CD4-positive, alpha-beta T cell treated with Interleukin-17A for 4 hours (primary cell): ENCODE data around the gene NBL1.
"Not testable (repeated sequence)": the region's sequence is repeated elsewhere in the genome, so short reads cannot be mapped to it uniquely, and the experiment has no call there.

Source experiments
- DNase-seq: peaks from one replicate; pipeline ENCODE4 v3.0.0-alpha.2; 2020; ENCODE audit warnings: mixed read lengths

The NBL1 gene

GRCh38 chr1:19623523-19623922, 20.6 kb upstream of the NBL1 start:
- DNase-seq, result no peak

GRCh38 chr1:19625291-19625937, 18.7 kb upstream of the NBL1 start:
- DNase-seq, result no peak

GRCh38 chr1:19628879-19629278, 15.2 kb upstream of the NBL1 start:
- no peak for DNase-seq

GRCh38 chr1:19629357-19629756, 14.8 kb upstream of the NBL1 start:
- no peak for DNase-seq

GRCh38 chr1:19630192-19630591, 13.9 kb upstream of the NBL1 start:
- not testable (repeated sequence) for DNase-seq

GRCh38 chr1:19630720-19631395, 13.3 kb upstream of the NBL1 start:
- no peak for DNase-seq

- no peak for DNase-seq
These were observed 11.9 kb upstream of the NBL1 start for GRCh38 chr1:19632211-19632610.

- DNase-seq, result no peak
These were observed 11.0 kb upstream of the NBL1 start for GRCh38 chr1:19633106-19633505.

GRCh38 chr1:19635064-19635463, 9.0 kb upstream of the NBL1 start:
- not testable (repeated sequence) for DNase-seq

GRCh38 chr1:19635646-19636045, 8.5 kb upstream of the NBL1 start:
- DNase-seq, result no peak

- no peak for DNase-seq
These were observed 8.0 kb upstream of the NBL1 start for GRCh38 chr1:19636065-19636464.

- DNase-seq, result not testable (repeated sequence)
These were observed 7.4 kb upstream of the NBL1 start for GRCh38 chr1:19636749-19637148.

GRCh38 chr1:19637606-19638005, 6.5 kb upstream of the NBL1 start:
- DNase-seq, result no peak

GRCh38 chr1:19639228-19639627, 4.9 kb upstream of the NBL1 start:
- DNase-seq, result not testable (repeated sequence)

GRCh38 chr1:19639999-19640362, 4.1 kb upstream of the NBL1 start:
- no peak for DNase-seq

GRCh38 chr1:19640363-19641316, 3.5 kb upstream of the NBL1 start:
- DNase-seq, result no peak

- no peak for DNase-seq
These were observed 990 bp upstream of the NBL1 start for GRCh38 chr1:19643121-19643520.

GRCh38 chr1:19644395-19644680, 227 bp downstream of the NBL1 start:
- DNase-seq, result no peak

GRCh38 chr1:19644681-19645410, 735 bp downstream of the NBL1 start:
- peak; percentile 65 for DNase-seq

- DNase-seq, result no peak
These were observed 1.5 kb downstream of the NBL1 start for GRCh38 chr1:19645411-19646251.

- no peak for DNase-seq
These were observed 2.5 kb downstream of the NBL1 start for GRCh38 chr1:19646377-19647319.
